ENCODE measurements around the gene DAZL.

DAZL gene

GRCh38 chr3:16607718-16608117 is 2.5 kb upstream of the DAZL start:
- peaks cover 2 to 7% of the 10 kb centered on the region in 2 experiments for H3K4me1 ChIP-seq (ENCODE audit: control insufficient read depth in 1 of 2, insufficient read depth in 2 of 2, low read length in 2 of 2)
- no CpG with 5 or more reads among the region's 3 CpGs for WGBS (ENCODE audit: extremely low coverage, insufficient coverage, insufficient read length)
- H3K9ac ChIP-seq (ENCODE audit: low read length) = no peak overlapping the region

GRCh38 chr3:16606398-16606797 is 1.2 kb upstream of the DAZL start:
- Histone ChIP-seq H2BK5ac (ENCODE audit: low read depth, low read length, poor library complexity) (no peak overlapping the region), H3K4me2 (ENCODE audit: low read length) (peak overlapping the region; percentile 11), H3K9me3 (ENCODE audit: insufficient read depth, low read depth, low read length) (no peaks in the 10 kb centered on the region), H3K79me1 (ENCODE audit: low read length) (peaks cover 5% of the 10 kb centered on the region), H3K4me3 (ENCODE audit: low read depth, low read length) (no peak overlapping the region), H3K9ac (ENCODE audit: low read length) (no peak overlapping the region), H3K4me1 (ENCODE audit: control insufficient read depth in 1 of 2, insufficient read depth in 2 of 2, low read length in 2 of 2) (peaks cover 2 to 7% of the 10 kb centered on the region in 2 experiments), H3K79me2 (ENCODE audit: control insufficient read depth, insufficient read depth, low read length, poor library complexity) (no peaks in the 10 kb centered on the region), H4K12ac (ENCODE audit: low read depth, low read length) (no peak overlapping the region), H3K27me3 (ENCODE audit: insufficient read depth, low read length) (no peaks in the 10 kb centered on the region), H4K91ac (ENCODE audit: low read depth, low read length) (no peak overlapping the region), H3K36me3 (ENCODE audit: control insufficient read depth in 1 of 2, insufficient read depth in 2 of 2, low read length in 2 of 2) (no peaks in the 10 kb centered on the region), H3K18ac (ENCODE audit: low read length) (no peak overlapping the region), H4K8ac (ENCODE audit: low read depth, low read length) (peak overlapping the region; percentile 65), H2BK12ac (ENCODE audit: low read length) (no peak overlapping the region), H3K23ac (ENCODE audit: low read length) (no peak overlapping the region), H2BK120ac (ENCODE audit: insufficient read depth, low read length, poor library complexity) (no peak overlapping the region), H3K14ac (ENCODE audit: low read length) (no peak overlapping the region), H2AK5ac (ENCODE audit: low read length) (no peak overlapping the region), H3K4ac (ENCODE audit: low read depth, low read length) (no peak overlapping the region), H2AFZ (ENCODE audit: insufficient read depth, low read length, poor library complexity) (no peak overlapping the region), H3K27ac (ENCODE audit: low read depth, low read length) (peak overlapping the region; percentile 24)
- peak; percentile 92 to 95 for DNase-seq
- no CpG with 5 or more reads among the region's 4 CpGs for WGBS (ENCODE audit: extremely low coverage, insufficient coverage, insufficient read length)

More at GRCh38 chr3:16607718-16608117, 2.5 kb upstream of the DAZL start:
- H3K27me3 ChIP-seq (ENCODE audit: insufficient read depth, low read length) = no peaks in the 10 kb centered on the region
- no peaks in the 10 kb centered on the region for H3K36me3 ChIP-seq (ENCODE audit: control insufficient read depth in 1 of 2, insufficient read depth in 2 of 2, low read length in 2 of 2)
- no peak overlapping the region for H3K4me3 ChIP-seq (ENCODE audit: low read depth, low read length)
- no peak overlapping the region for H4K8ac ChIP-seq (ENCODE audit: low read depth, low read length)
- H4K91ac ChIP-seq (ENCODE audit: low read depth, low read length) = no peak overlapping the region
- no peaks in the 10 kb centered on the region for H3K79me2 ChIP-seq (ENCODE audit: control insufficient read depth, insufficient read depth, low read length, poor library complexity)
- H3K4me2 ChIP-seq (ENCODE audit: low read length) = no peak overlapping the region
- H3K23ac ChIP-seq (ENCODE audit: low read length) = no peak overlapping the region
- H3K18ac ChIP-seq (ENCODE audit: low read length) = no peak overlapping the region
- no peak overlapping the region for H2BK12ac ChIP-seq (ENCODE audit: low read length)
- H3K79me1 ChIP-seq (ENCODE audit: low read length) = peaks cover 5% of the 10 kb centered on the region
- H3K27ac ChIP-seq (ENCODE audit: low read depth, low read length) = no peak overlapping the region
- no peak overlapping the region for H2AFZ ChIP-seq (ENCODE audit: insufficient read depth, low read length, poor library complexity)
- no peak overlapping the region for H3K4ac ChIP-seq (ENCODE audit: low read depth, low read length)
- no peak overlapping the region for H2BK120ac ChIP-seq (ENCODE audit: insufficient read depth, low read length, poor library complexity)
- no peaks in the 10 kb centered on the region for H3K9me3 ChIP-seq (ENCODE audit: insufficient read depth, low read depth, low read length)
- H3K14ac ChIP-seq (ENCODE audit: low read length) = no peak overlapping the region
- H2AK5ac ChIP-seq (ENCODE audit: low read length) = no peak overlapping the region
- no peak overlapping the region for H2BK5ac ChIP-seq (ENCODE audit: low read depth, low read length, poor library complexity)
- no peak overlapping the region for H4K12ac ChIP-seq (ENCODE audit: low read depth, low read length)
- peak; percentile 11 to 85 for DNase-seq

GRCh38 chr3:16605966-16606365 is 743 bp upstream of the DAZL start:
- Histone ChIP-seq H2AK5ac (ENCODE audit: low read length) (peak overlapping the region; percentile 26), H4K91ac (ENCODE audit: low read depth, low read length) (peak overlapping the region; percentile 66), H2BK12ac (ENCODE audit: low read length) (peak overlapping the region; percentile 94), H3K36me3 (ENCODE audit: control insufficient read depth in 1 of 2, insufficient read depth in 2 of 2, low read length in 2 of 2) (no peaks in the 10 kb centered on the region), H3K9ac (ENCODE audit: low read length) (no peak overlapping the region), H2BK5ac (ENCODE audit: low read depth, low read length, poor library complexity) (peak overlapping the region; percentile 52), H2AFZ (ENCODE audit: insufficient read depth, low read length, poor library complexity) (no peak overlapping the region), H2BK120ac (ENCODE audit: insufficient read depth, low read length, poor library complexity) (peak overlapping the region; percentile 76), H3K4me1 (ENCODE audit: control insufficient read depth in 1 of 2, insufficient read depth in 2 of 2, low read length in 2 of 2) (peaks cover 2 to 7% of the 10 kb centered on the region in 2 experiments), H3K23ac (ENCODE audit: low read length) (no peak overlapping the region), H3K79me2 (ENCODE audit: control insufficient read depth, insufficient read depth, low read length, poor library complexity) (no peaks in the 10 kb centered on the region), H4K8ac (ENCODE audit: low read depth, low read length) (peak overlapping the region; percentile 70), H3K27me3 (ENCODE audit: insufficient read depth, low read length) (no peaks in the 10 kb centered on the region), H3K79me1 (ENCODE audit: low read length) (peaks cover 5% of the 10 kb centered on the region), H3K18ac (ENCODE audit: low read length) (no peak overlapping the region), H3K9me3 (ENCODE audit: insufficient read depth, low read depth, low read length) (no peaks in the 10 kb centered on the region), H3K4me2 (ENCODE audit: low read length) (no peak overlapping the region), H3K27ac (ENCODE audit: low read depth, low read length) (peak overlapping the region; percentile 24), H4K12ac (ENCODE audit: low read depth, low read length) (no peak overlapping the region), H3K14ac (ENCODE audit: low read length) (peak overlapping the region; percentile 59), H3K4ac (ENCODE audit: low read depth, low read length) (peak overlapping the region; percentile 15), H3K4me3 (ENCODE audit: low read depth, low read length) (no peak overlapping the region)
- peak; percentile 65 to 74 for DNase-seq
- WGBS (ENCODE audit: extremely low coverage, insufficient coverage, insufficient read length) = no CpG with 5 or more reads among the region's 8 CpGs

GRCh38 chr3:16604433-16604832 is 790 bp downstream of the DAZL start:
- no peak overlapping the region for H2BK5ac ChIP-seq (ENCODE audit: low read depth, low read length, poor library complexity)
- H3K27me3 ChIP-seq (ENCODE audit: insufficient read depth, low read length) = no peaks in the 10 kb centered on the region
- H3K79me2 ChIP-seq (ENCODE audit: control insufficient read depth, insufficient read depth, low read length, poor library complexity) = no peaks in the 10 kb centered on the region
- WGBS (ENCODE audit: extremely low coverage, insufficient coverage, insufficient read length) = no CpG with 5 or more reads among the region's 33 CpGs
- H3K9ac ChIP-seq (ENCODE audit: low read length) = no peak overlapping the region
- no peak overlapping the region for H3K18ac ChIP-seq (ENCODE audit: low read length)
- DNase-seq = no peak
- H2BK12ac ChIP-seq (ENCODE audit: low read length) = no peak overlapping the region
- peaks cover 2 to 7% of the 10 kb centered on the region in 2 experiments for H3K4me1 ChIP-seq (ENCODE audit: control insufficient read depth in 1 of 2, insufficient read depth in 2 of 2, low read length in 2 of 2)
- H3K36me3 ChIP-seq (ENCODE audit: control insufficient read depth in 1 of 2, insufficient read depth in 2 of 2, low read length in 2 of 2) = no peaks in the 10 kb centered on the region
- no peak overlapping the region for H3K14ac ChIP-seq (ENCODE audit: low read length)
- no peak overlapping the region for H3K4ac ChIP-seq (ENCODE audit: low read depth, low read length)
- peaks cover 5% of the 10 kb centered on the region for H3K79me1 ChIP-seq (ENCODE audit: low read length)
- no peaks in the 10 kb centered on the region for H3K9me3 ChIP-seq (ENCODE audit: insufficient read depth, low read depth, low read length)
- no peak overlapping the region for H3K27ac ChIP-seq (ENCODE audit: low read depth, low read length)
- H3K23ac ChIP-seq (ENCODE audit: low read length) = no peak overlapping the region
- no peak overlapping the region for H2AFZ ChIP-seq (ENCODE audit: insufficient read depth, low read length, poor library complexity)
- H4K12ac ChIP-seq (ENCODE audit: low read depth, low read length) = no peak overlapping the region
- no peak overlapping the region for H3K4me3 ChIP-seq (ENCODE audit: low read depth, low read length)
- no peak overlapping the region for H2BK120ac ChIP-seq (ENCODE audit: insufficient read depth, low read length, poor library complexity)
- H2AK5ac ChIP-seq (ENCODE audit: low read length) = no peak overlapping the region
- peak overlapping the region; percentile 50 for H4K91ac ChIP-seq (ENCODE audit: low read depth, low read length)
- no peak overlapping the region for H4K8ac ChIP-seq (ENCODE audit: low read depth, low read length)
- H3K4me2 ChIP-seq (ENCODE audit: low read length) = no peak overlapping the region

All from trophoblast cell (in vitro differentiated cells and primary cell).